Type B pancreatic cell (in vitro differentiated cells): ENCODE results near the gene DPYSL4. TPM values are rescaled to one million over a fixed set of nuclear protein-coding genes. Genes with fewer than 3 reads are reported as not detected.

Experiments used
- DNase-seq: peaks from one replicate; pipeline ENCODE4 v3.0.0; 2021; ENCODE audit warnings: mixed read lengths; ENCODE audit not compliant: unreplicated experiment; ENCODE audit errors: extremely low spot score
- H3K27ac Mint-ChIP-seq: 2 replicates; pipeline ENCODE4 v1.8.0; 2021; ENCODE audit warnings: mild to moderate bottlenecking, mixed read lengths
- H3K27me3 Mint-ChIP-seq: 2 replicates; pipeline ENCODE4 v1.8.0; 2021; ENCODE audit warnings: mixed read lengths
- H3K36me3 Mint-ChIP-seq: 2 replicates; pipeline ENCODE4 v1.8.0; 2021; ENCODE audit warnings: mixed read lengths
- H3K4me1 Mint-ChIP-seq: one replicate; pipeline ENCODE4 v1.8.0; 2021; ENCODE audit warnings: mixed read lengths; ENCODE audit not compliant: unreplicated experiment
- H3K4me3 Mint-ChIP-seq: 2 replicates; pipeline ENCODE4 v1.8.0; 2021; ENCODE audit warnings: mild to moderate bottlenecking, mixed read lengths
- H3K9me3 Mint-ChIP-seq: 2 replicates; pipeline ENCODE4 v1.8.0; 2021; ENCODE audit warnings: mixed read lengths
- total RNA-seq: library from RNA; stranded (reverse); gene quantifications from 2 replicates; pipeline ENCODE4 v1.2.1, GENCODE V29; 2021; ENCODE audit warnings: low replicate concordance
- TF ChIP-seq, protein P1 (sequence below): fragments of 200-600 bp; sonication (generic); conservative IDR thresholded peaks from 2 replicates; pipeline ENCODE4 v1.5.0; 2021; ENCODE audit warnings: antibody characterized with exemption, mild to moderate bottlenecking

The DPYSL4 gene
- total RNA-seq, 1 donor from 2014 or later: 61.9 TPM

DNA sequence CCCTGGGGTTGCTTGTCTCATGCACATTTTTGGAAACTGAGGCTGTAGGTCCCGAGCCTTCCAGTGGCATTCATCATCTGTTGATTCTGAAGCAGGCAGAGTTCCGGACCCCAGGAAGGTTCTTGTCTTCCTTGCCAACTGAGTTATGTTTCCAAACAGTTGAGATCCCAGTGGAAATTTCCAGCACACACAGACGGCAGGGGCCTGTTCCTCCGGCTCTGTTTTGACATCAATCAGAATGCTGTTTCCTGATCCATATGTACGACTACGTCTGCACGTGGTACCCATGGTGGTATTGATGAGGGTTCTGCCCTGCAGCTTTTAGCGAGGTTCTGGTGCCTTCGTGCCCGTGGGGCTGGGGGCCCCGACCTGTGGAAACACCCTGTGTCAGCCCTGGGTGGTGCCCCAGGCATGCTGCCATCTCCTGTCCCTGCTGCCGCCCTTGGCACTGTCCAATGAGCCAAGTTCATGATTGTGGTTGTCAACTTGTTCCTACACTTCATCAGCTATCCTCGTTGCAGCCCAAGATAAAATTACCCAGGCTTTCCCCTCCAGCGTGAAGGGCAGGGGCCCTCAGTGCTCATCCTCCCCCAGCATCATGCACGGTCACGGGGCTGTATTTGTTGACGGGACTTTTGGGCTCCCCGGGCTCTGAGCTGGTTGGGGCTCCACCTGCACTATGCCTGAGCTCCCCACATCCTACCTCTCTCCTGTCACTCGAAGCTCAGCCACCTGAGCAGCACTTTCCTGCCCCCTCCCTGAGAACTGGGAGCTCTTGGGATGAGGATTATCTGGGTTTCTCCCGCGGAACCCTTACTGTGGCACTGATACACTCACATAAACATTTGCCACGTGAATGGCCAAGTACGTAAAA lies 7.8 kb upstream of the DPYSL4 start:
- Mint-ChIP-seq H3K27me3 (peaks cover 80% of the 10 kb centered on the region), H3K9me3 (no peaks in the 10 kb centered on the region), H3K36me3 (no peaks in the 10 kb centered on the region), H3K27ac (no peak overlapping the region), H3K4me1 (peaks cover 16% of the 10 kb centered on the region), H3K4me3 (no peak overlapping the region)
- TF ChIP-seq, protein P1, sequence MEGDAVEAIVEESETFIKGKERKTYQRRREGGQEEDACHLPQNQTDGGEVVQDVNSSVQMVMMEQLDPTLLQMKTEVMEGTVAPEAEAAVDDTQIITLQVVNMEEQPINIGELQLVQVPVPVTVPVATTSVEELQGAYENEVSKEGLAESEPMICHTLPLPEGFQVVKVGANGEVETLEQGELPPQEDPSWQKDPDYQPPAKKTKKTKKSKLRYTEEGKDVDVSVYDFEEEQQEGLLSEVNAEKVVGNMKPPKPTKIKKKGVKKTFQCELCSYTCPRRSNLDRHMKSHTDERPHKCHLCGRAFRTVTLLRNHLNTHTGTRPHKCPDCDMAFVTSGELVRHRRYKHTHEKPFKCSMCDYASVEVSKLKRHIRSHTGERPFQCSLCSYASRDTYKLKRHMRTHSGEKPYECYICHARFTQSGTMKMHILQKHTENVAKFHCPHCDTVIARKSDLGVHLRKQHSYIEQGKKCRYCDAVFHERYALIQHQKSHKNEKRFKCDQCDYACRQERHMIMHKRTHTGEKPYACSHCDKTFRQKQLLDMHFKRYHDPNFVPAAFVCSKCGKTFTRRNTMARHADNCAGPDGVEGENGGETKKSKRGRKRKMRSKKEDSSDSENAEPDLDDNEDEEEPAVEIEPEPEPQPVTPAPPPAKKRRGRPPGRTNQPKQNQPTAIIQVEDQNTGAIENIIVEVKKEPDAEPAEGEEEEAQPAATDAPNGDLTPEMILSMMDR: no peak
- no peak for DNase-seq

DNA sequence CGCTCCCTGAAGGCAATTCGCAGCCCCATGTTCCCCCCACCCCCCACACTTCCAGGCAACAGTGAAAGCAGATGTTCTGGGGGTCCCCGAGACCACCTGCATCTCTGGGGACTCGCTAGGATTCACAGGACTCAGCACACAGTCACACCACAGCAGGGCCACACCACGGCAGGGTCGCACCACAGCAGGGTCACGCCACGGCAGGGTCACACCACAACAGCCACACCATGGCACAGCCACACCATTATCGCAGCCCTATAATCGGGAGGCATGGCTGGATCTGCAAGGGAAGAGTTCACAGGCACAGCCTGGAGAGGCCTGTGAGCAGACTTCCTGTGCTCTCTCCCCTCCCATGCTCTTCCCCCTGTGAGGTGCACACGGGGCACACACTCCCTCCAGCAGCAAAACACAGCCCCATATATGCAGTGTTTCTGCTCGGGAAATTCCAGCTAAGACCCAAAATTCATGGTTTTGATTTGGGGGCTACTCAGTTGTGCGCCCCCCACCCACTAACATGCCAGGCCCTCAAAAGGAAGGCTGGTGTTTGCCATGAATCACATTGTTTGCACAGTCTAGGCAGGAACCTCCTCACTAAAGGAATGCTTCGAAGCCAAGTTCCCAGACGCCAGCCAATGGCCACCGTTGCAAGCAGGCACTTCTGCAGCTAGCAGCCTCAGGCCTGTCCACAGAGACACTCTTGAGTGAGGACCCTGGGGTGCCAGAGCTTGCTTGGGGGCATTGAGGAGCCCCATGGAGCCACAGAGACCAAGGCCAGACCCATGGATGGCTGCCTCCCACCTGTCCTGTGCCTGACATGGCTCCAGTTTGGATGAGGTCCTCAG lies 7.0 kb upstream of the DPYSL4 start:
- no peaks in the 10 kb centered on the region for H3K36me3 Mint-ChIP-seq
- H3K4me3 Mint-ChIP-seq: no peak overlapping the region
- no peak overlapping the region for H3K27ac Mint-ChIP-seq
- H3K4me1 Mint-ChIP-seq: peaks cover 18% of the 10 kb centered on the region
- TF ChIP-seq, protein P1: no peak
- DNase-seq: no peak
- H3K27me3 Mint-ChIP-seq: peaks cover 84% of the 10 kb centered on the region
- no peaks in the 10 kb centered on the region for H3K9me3 Mint-ChIP-seq

DNA sequence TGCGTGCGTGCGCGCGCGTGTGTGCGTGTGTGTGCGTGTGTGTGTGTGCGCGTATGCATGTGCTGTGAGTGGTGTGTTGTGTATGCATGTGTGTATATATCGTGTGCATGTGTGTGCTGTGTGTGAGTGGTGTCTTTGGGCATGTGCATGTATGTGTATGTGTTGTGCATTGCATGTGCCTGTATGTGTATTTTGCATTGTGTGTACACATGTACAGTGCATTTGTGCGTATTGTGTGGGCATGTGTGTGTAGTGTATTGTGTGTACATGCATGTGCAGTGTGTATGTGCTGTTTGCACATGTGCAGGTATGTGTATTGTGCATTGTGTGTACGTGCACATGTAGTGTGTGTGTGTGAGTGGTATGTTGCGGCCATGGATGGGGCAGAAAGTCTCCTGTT lies 6.0 kb upstream of the DPYSL4 start:
- no peaks in the 10 kb centered on the region for H3K9me3 Mint-ChIP-seq
- TF ChIP-seq, protein P1: no peak
- no peaks in the 10 kb centered on the region for H3K36me3 Mint-ChIP-seq
- no peak overlapping the region for H3K27ac Mint-ChIP-seq
- DNase-seq: no peak
- H3K27me3 Mint-ChIP-seq: peaks cover 80% of the 10 kb centered on the region
- H3K4me1 Mint-ChIP-seq: peaks cover 20% of the 10 kb centered on the region
- H3K4me3 Mint-ChIP-seq: no peak overlapping the region

DNA sequence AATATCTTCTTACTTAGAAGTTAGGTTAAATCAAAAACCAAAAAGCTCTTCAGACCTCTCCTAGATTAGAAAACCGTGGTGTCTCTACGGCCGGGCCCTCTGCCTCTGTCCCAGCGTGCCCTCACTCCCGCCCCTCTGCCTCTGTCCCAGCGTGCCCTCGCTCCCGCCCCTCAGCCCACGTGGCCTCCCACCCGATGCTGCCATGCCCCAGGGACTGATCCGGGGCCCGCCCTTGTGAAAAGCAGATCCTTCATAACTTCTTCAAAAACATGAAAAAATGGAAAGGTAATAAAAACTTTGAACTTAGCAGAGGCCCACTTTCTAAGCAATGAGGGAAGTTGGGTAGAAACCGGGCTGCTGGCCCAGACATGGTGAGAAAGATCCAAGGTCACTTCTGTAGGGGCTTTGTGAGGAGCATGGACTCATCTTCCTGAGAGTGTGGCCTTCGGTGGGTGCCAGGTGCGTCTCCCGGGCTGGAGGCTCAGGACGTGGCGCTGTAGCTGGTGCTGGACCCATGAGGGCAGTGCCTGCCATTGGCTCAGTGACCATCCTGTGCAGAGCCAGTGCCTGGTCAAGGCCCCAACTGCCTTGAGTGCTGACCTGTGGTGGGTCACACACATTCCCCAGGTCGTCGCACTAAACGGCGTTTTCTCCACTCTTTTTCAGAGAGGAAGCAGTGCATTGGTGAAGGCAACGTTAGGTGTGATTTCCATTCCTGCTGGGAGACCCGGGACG lies 4.9 kb upstream of the DPYSL4 start:
- H3K27ac Mint-ChIP-seq: no peak overlapping the region

DNA sequence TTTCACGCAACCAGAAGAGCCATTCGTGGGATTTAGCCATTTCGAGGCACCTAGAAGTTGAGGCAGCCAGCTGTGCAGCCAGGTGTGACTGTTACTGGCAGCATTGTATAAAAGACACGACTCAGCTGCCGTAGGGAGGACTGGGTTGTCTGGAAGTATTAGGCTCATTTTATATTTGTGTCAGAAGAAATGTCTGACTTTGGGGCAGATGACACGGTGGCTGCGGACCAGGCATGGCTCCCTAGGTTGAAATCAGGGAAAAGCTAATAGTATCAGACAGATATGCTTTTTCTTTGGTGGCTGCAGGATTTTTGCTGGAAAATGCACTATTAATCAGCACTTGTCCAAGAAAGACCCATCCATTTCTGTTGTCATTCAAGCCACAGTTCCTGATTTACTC lies 4.2 kb upstream of the DPYSL4 start:
- no peaks in the 10 kb centered on the region for H3K36me3 Mint-ChIP-seq
- H3K9me3 Mint-ChIP-seq: no peaks in the 10 kb centered on the region
- H3K27ac Mint-ChIP-seq: no peak overlapping the region
- H3K27me3 Mint-ChIP-seq: peaks cover 64% of the 10 kb centered on the region
- TF ChIP-seq, protein P1: no peak
- peaks cover 14% of the 10 kb centered on the region for H3K4me1 Mint-ChIP-seq
- no peak for DNase-seq
- no peak overlapping the region for H3K4me3 Mint-ChIP-seq

More for the DNA sequence above, 4.9 kb upstream of the DPYSL4 start:
- TF ChIP-seq, protein P1: no peak
- Mint-ChIP-seq H3K9me3 (no peaks in the 10 kb centered on the region), H3K27me3 (peaks cover 72% of the 10 kb centered on the region), H3K4me3 (no peak overlapping the region), H3K4me1 (peaks cover 14% of the 10 kb centered on the region), H3K36me3 (no peaks in the 10 kb centered on the region)
- DNase-seq: no peak
